Measurements from ENCODE around the gene CPLX1. TPM values are rescaled to one million over a fixed set of nuclear protein-coding genes. Genes with fewer than 3 reads are reported as not detected.
"Not testable (repeated sequence)": the region's sequence is repeated elsewhere in the genome, so short reads cannot be mapped to it uniquely, and the experiment has no call there.

The CPLX1 gene
- polyA plus RNA-seq, 4 donors: 0.86 to 3.2 (median 1.7) TPM

DNA sequence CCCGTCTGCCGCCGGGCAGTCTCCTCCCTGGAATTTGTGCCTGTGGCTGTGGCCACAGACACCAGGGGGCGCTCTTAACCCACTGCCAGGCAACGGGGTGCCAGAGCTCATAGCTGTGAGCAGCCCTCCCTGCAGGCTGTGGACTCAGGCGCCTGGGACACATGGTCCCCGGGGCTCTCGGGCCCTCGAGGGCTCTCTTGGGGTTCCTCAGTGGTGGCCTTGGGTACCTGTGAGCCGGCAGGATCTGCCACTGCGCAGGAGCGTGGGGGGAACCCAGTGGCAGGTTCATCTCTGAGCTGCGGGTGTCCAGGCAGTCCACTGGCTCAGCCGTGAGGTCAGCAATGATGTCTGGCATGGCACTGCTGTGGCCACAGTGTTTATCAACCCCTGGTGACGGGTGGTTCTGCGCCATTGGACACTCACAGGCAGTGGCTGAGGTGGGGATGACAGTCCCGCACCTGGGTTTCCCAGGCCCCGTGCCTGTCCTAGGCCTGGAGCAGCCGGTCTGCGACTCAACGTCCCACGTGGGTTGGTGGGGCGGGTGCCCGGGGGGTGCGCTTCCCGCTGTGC is 83.1 kb downstream of the CPLX1 start:
- DNase-seq (ENCODE audit: low read depth in 4 of 4, low spot score in 3 of 4): no peak

DNA sequence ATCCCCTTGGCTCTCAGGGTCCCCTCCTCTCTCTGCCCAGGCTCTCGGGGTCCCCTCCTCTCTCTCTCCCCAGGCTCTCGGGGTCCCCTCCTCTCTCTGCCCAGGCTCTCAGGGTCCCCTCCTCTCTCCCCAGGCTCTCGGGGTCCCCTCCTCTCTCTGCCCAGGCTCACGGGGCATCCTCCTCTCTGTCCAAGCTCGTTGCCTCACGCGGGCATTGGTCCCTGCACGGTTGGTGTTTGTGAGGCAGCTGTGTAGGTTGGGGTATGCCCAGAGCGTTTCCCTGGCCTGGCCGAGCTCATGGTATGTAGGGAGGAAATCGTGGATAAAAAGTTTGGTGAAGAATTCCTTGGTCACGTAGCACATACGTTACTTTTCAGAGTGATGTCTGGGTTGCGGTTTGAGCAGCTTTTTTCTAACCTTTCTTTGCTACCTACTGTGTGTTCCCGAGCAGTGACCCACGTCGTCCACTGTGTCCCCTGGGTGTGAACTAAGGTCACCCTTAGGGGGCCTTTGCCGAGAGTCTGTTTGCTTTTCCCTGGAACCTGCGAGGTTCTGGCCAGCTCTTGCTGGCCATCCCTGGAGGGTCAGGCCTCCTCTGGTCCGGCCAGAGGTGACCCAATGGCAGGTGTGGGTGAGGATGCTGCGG is 83.7 kb downstream of the CPLX1 start:
- no peak for DNase-seq (ENCODE audit: low read depth in 4 of 4, low spot score in 3 of 4)

DNA sequence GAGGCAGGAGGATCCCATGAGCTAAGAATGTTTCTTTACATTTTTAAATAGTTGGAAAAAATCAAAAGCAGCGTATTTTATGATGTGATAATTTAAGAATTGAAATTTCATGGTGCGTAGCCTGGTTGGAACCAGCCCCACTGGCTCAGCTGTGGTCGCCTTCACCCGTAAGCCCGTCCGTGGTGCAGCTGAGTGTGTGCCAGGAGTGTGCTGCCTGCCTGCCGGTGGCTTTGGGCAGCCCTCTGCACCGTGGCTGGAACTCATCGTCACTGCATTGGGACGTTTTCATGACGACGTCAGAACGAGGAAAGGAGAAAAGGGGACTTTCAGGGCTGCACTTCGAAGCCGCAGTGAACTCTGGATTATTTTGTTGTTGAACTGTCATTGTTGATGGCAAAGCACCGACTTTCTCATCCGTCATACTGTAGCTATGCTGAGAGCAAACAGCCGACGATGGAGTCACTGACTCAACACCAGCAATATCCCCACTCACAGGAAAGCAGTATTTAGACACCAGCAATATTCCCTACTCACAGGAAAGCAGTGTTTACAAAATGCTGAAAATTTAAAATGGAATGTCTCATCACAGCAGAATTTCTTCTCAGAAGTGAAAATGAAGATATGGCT is 85.2 kb downstream of the CPLX1 start:
- no peak for DNase-seq (ENCODE audit: low read depth in 4 of 4, low spot score in 3 of 4)

DNA sequence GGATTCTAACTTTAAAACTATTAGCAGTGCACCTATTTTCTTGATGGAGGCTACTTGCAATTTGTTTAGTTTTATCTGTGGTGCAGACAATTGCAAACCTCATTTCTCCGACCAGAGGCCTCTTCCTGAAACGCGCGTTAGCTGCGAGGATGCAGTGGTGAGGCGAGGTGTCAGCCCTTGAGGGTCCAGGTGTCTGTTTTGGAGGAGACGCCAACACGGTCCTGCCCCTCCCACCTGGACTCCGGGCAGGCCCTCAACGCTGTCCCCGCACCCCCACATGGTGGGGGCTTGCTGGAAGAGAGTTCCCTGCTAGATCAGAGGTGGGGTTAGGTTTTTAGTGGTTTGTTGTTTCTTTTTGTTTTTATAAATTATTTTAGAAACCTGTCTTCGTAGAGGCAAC is 85.9 kb downstream of the CPLX1 start:
- DNase-seq (ENCODE audit: low read depth in 4 of 4, low spot score in 3 of 4): no peak

DNA sequence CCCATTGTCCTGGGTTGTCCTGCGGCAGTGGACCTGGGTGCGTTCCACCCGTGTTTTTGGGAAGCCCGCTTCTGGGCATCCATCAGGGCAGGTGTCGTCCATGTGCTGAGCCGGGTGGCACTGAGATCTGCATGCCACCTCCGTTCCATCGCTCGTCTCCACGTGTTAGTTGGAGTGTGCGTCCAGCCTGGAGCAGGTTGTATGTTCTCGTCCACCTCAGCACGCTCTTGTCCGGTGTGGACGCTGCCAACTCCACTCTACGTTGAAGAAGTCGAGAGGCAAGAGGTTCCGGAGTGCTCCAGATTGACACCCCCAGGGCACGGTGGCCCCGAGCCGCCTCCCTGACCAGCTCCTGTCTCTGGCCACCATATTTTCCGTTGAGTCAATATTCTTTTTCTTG is 86.4 kb downstream of the CPLX1 start:
- no peak for DNase-seq (ENCODE audit: low read depth in 4 of 4, low spot score in 3 of 4)

DNA sequence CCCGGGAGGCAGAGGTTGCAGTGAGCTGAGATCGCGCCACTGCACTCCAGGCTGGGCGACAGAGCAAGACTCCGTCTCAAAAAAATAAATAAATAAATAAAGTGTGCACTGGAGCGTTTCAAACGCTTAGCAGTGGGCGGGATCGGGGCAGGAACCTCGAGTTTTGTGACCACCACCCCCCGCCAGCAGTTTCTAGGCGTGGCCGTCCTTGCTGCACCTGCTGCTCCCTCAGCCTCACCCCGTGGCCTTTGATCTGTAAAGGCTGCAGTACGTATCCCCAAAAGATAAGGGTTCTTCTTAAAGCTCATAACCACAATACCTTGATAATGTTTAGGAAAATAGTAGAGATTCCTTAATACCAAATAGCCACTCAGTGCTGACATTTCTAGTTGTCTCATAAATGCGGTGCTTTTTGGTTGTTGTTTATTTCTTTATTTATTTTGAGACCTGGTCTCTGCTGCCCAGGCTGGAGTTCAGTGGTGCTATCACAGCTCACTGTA is 87.1 kb downstream of the CPLX1 start:
- no peak for DNase-seq (ENCODE audit: low read depth in 4 of 4, low spot score in 3 of 4)

DNA sequence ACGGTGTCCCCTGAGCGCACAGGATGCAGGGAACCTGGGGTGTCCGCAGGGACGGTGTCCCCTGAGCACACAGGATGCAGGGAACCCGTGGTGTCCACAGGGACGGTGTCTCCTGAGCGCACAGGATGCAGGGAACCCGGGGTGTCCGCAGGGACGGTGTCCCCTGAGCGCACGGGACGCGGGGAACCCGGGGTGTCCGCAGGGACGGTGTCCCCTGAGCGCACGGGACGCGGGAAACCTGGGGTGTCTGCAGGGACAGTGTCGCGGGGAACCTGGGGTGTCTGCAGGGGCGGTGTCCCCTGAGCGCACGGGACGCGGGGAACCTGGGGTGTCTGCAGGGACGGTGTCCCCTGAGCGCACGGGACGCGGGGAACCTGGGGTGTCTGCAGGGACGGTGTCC is 89.4 kb downstream of the CPLX1 start:
- not testable (repeated sequence) for DNase-seq (ENCODE audit: low read depth in 4 of 4, low spot score in 3 of 4)

DNA sequence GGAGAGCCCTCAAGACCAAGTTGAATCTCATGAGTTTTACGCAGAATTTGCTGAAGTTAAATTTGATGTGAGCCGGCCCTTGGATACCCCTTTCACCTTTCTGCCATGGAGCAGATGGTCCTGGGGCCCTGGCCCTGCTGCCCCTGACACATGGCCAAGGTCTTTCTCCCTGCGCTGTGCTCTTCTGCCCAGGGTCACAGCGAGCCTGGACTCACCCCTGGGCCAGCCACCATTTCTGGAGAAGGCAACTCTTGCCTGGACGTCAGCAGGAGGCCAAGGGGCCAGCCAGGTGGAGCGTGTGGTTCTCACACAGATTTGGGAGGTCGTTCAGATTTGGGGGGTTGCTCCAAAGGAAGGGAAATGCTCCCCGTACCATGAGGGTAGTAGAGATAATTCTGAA is 90.3 kb downstream of the CPLX1 start:
- DNase-seq (ENCODE audit: low read depth in 4 of 4, low spot score in 3 of 4): no peak

Other genes starting within 250 kb of the CPLX1 start
- gene TMEM271, start 249.8 kb downstream of the CPLX1 start, polyA plus RNA-seq (ENCODE audit: insufficient read length in 4 of 4): under 1 TPM in 2 of 4 donors, not detected in 2; 0.06 to 0.09 TPM
- gene PDE6B, start 200.6 kb downstream of the CPLX1 start, polyA plus RNA-seq (ENCODE audit: insufficient read length in 4 of 4): 10 to 100 TPM; 10.7 to 48.6 (median 34.6) TPM
- 100 to 1,000 TPM; 171 to 315 (median 274) TPM for gene ATP5ME, start 151.9 kb downstream of the CPLX1 start, polyA plus RNA-seq (ENCODE audit: insufficient read length in 4 of 4)
- gene MYL5, start 151.6 kb downstream of the CPLX1 start, polyA plus RNA-seq (ENCODE audit: insufficient read length in 4 of 4): 10 to 100 TPM; 12.0 to 23.1 (median 16.7) TPM
- 1 to 10 TPM; 2.6 to 7.1 (median 3.6) TPM for gene SLC49A3, start 137.0 kb downstream of the CPLX1 start, polyA plus RNA-seq (ENCODE audit: insufficient read length in 4 of 4)
- gene PCGF3, start 120.3 kb downstream of the CPLX1 start, polyA plus RNA-seq (ENCODE audit: insufficient read length in 4 of 4): 10 to 100 TPM; 67.3 to 93.3 (median 74.2) TPM
- gene GAK, start 106.2 kb upstream of the CPLX1 start, polyA plus RNA-seq (ENCODE audit: insufficient read length in 4 of 4): 10 to 100 TPM; 51.8 to 82.9 (median 61.0) TPM
- gene TMEM175, start 106.3 kb upstream of the CPLX1 start, polyA plus RNA-seq (ENCODE audit: insufficient read length in 4 of 4): 10 to 100 TPM; 20.2 to 25.6 (median 25.5) TPM
- gene DGKQ, start 147.4 kb upstream of the CPLX1 start, polyA plus RNA-seq (ENCODE audit: insufficient read length in 4 of 4): 1 to 10 TPM; 6.0 to 9.9 (median 7.1) TPM
- gene IDUA, start 160.9 kb upstream of the CPLX1 start, polyA plus RNA-seq (ENCODE audit: insufficient read length in 4 of 4): 10 to 100 TPM; 12.9 to 20.5 (median 15.8) TPM
- gene SLC26A1, start 167.3 kb upstream of the CPLX1 start, polyA plus RNA-seq (ENCODE audit: insufficient read length in 4 of 4): 10 to 100 TPM in 1 of 4 donors, 1 to 10 TPM in 3; 2.0 to 14.9 (median 7.6) TPM
- 10 to 100 TPM; 31.3 to 42.0 (median 38.1) TPM for gene FGFRL1, start 185.5 kb upstream of the CPLX1 start, polyA plus RNA-seq (ENCODE audit: insufficient read length in 4 of 4)